ENCODE measurements around the gene MAD1L1. TPM values are rescaled to one million over a fixed set of nuclear protein-coding genes. Genes with fewer than 3 reads are reported as not detected.

MAD1L1 gene
- total RNA-seq, 1 experiment from 2014 or later, result 38.5 TPM

- RAD21 ChIA-PET (ENCODE audit: low non-redundant PET in 1 of 2, low total read pairs in 2 of 2, uncharacterized antibody in 2 of 2, unreplicated experiment in 2 of 2), result no interaction called here
- DNase-seq (ENCODE audit: low read depth, low spot score), result no peak
- no peaks in the 10 kb centered on the region for H3K36me3 ChIP-seq (ENCODE audit: control insufficient read depth in 1 of 2, insufficient read depth in 2 of 2, low read length in 2 of 2)
- H3K4me3 ChIP-seq (replicated peaks in 1 of 2; ENCODE audit: low read depth in 1 of 2, low read length in 2 of 2), result no peak overlapping the region
- no peaks in the 10 kb centered on the region for H3K79me2 ChIP-seq (ENCODE audit: insufficient read depth, low read length)
- no peak overlapping the region for H3K9ac ChIP-seq (ENCODE audit: low read length)
- POLR2A ChIA-PET, result no interaction called here
- H3K9me3 ChIP-seq (ENCODE audit: control insufficient read depth in 1 of 2, insufficient read depth in 1 of 2, low read depth in 1 of 2, low read length in 2 of 2), result no peaks in the 10 kb centered on the region
- H3K9me2 ChIP-seq (ENCODE audit: insufficient read depth), result no peaks in the 10 kb centered on the region
- H4K20me1 ChIP-seq (ENCODE audit: insufficient read depth), result no peaks in the 10 kb centered on the region
- intact Hi-C loops (cut with micrococcal nuclease), result no loop called here
- H3K27me3 ChIP-seq (ENCODE audit: insufficient read depth, low read length), result no peaks in the 10 kb centered on the region
- TF ChIP-seq CBX3 (IDR thresholded peaks at IDR 0.05; ENCODE audit: low read depth), result no peak
- no peak for TF ChIP-seq EGR1 (IDR thresholded peaks at IDR 0.05; ENCODE audit: low read depth)
- no peak for TF ChIP-seq ELF1 (IDR thresholded peaks at IDR 0.05; ENCODE audit: borderline replicate concordance, low read depth)
- no peak for TF ChIP-seq POLR2A (IDR thresholded peaks at IDR 0.05; ENCODE audit: borderline replicate concordance, extremely low read depth, insufficient read depth, insufficient read length)
- no peak for TF ChIP-seq FOSL1 (IDR thresholded peaks at IDR 0.05; ENCODE audit: low read depth)
- TF ChIP-seq RAD21 (IDR thresholded peaks at IDR 0.05; ENCODE audit: low read depth), result no peak
- TF ChIP-seq EZH2 (IDR thresholded peaks at IDR 0.05), result no peak
- TF ChIP-seq ZFX (IDR thresholded peaks at IDR 0.05), result no peak
- TF ChIP-seq EZH2phosphoT487 (IDR thresholded peaks at IDR 0.05; ENCODE audit: borderline replicate concordance), result no peak
- no peak for TF ChIP-seq JUND (IDR thresholded peaks at IDR 0.05)
- no peak for TF ChIP-seq SRF (IDR thresholded peaks at IDR 0.05; ENCODE audit: low read depth)
- no peak for TF ChIP-seq YY1 (IDR thresholded peaks at IDR 0.05; ENCODE audit: extremely low read depth, insufficient replicate concordance, low read depth, low read length)
- CTCF ChIA-PET, result no interaction called here
- no peak for ATAC-seq
- no peak overlapping the region for H3K4me2 ChIP-seq (ENCODE audit: low read length)
- H3K27ac ChIP-seq (ENCODE audit: low read depth, low read length), result no peak overlapping the region
- no peaks in the 10 kb centered on the region for H3K4me1 ChIP-seq (ENCODE audit: control insufficient read depth in 1 of 2, insufficient read depth in 2 of 2, low read length in 2 of 2)
- no peak overlapping the region for H2AFZ ChIP-seq (ENCODE audit: low read depth, low read length, poor library complexity, severe bottlenecking)
- no TSS peak for BruUV-seq (replicated peaks)
Observed at GRCh38 chr7:1995426-1995825, 237.3 kb downstream of the MAD1L1 start.

- Histone ChIP-seq H3K9me2 (ENCODE audit: insufficient read depth) (no peaks in the 10 kb centered on the region), H3K9ac (ENCODE audit: low read length) (no peak overlapping the region), H3K27ac (ENCODE audit: low read depth, low read length) (no peak overlapping the region), H3K4me2 (ENCODE audit: low read length) (no peak overlapping the region), H3K27me3 (ENCODE audit: insufficient read depth, low read length) (no peaks in the 10 kb centered on the region), H3K4me3 (replicated peaks in 1 of 2; ENCODE audit: low read depth in 1 of 2, low read length in 2 of 2) (no peak overlapping the region), H2AFZ (ENCODE audit: low read depth, low read length, poor library complexity, severe bottlenecking) (no peak overlapping the region), H3K36me3 (ENCODE audit: control insufficient read depth in 1 of 2, insufficient read depth in 2 of 2, low read length in 2 of 2) (no peaks in the 10 kb centered on the region), H3K9me3 (ENCODE audit: control insufficient read depth in 1 of 2, insufficient read depth in 1 of 2, low read depth in 1 of 2, low read length in 2 of 2) (no peaks in the 10 kb centered on the region), H4K20me1 (ENCODE audit: insufficient read depth) (no peaks in the 10 kb centered on the region), H3K79me2 (ENCODE audit: insufficient read depth, low read length) (no peaks in the 10 kb centered on the region), H3K4me1 (ENCODE audit: control insufficient read depth in 1 of 2, insufficient read depth in 2 of 2, low read length in 2 of 2) (no peaks in the 10 kb centered on the region)
- no peak for ATAC-seq
- CTCF ChIA-PET, result no interaction called here
- intact Hi-C loops (cut with micrococcal nuclease), result no loop called here
- POLR2A ChIA-PET, result no interaction called here
- DNase-seq (ENCODE audit: low read depth, low spot score), result no peak
- BruUV-seq (replicated peaks), result no TSS peak
- RAD21 ChIA-PET (ENCODE audit: low non-redundant PET in 1 of 2, low total read pairs in 2 of 2, uncharacterized antibody in 2 of 2, unreplicated experiment in 2 of 2), result no interaction called here
- TF ChIP-seq SRF (IDR thresholded peaks at IDR 0.05; ENCODE audit: low read depth) (no peak), EZH2 (IDR thresholded peaks at IDR 0.05) (no peak), ZBTB33 (IDR thresholded peaks at IDR 0.05; ENCODE audit: extremely low read depth, insufficient replicate concordance, low read length) (no peak), SIN3A (IDR thresholded peaks at IDR 0.05; ENCODE audit: low read depth) (no peak), POLR2A (IDR thresholded peaks at IDR 0.05; ENCODE audit: borderline replicate concordance, extremely low read depth, insufficient read depth, insufficient read length) (no peak), ATF3 (IDR thresholded peaks at IDR 0.05) (no peak), ZFX (IDR thresholded peaks at IDR 0.05) (no peak), YY1 (IDR thresholded peaks at IDR 0.05; ENCODE audit: extremely low read depth, insufficient replicate concordance, low read depth, low read length) (no peak), RAD21 (IDR thresholded peaks at IDR 0.05; ENCODE audit: low read depth) (no peak), ZNF274 (IDR thresholded peaks at IDR 0.05; ENCODE audit: low read depth, low read length) (no peak), POLR2AphosphoS5 (IDR thresholded peaks at IDR 0.05; ENCODE audit: low read depth, low read length) (no peak)
Observed at GRCh38 chr7:1994931-1995330, 237.8 kb downstream of the MAD1L1 start.
